IMR-90 (cell line): Measurements from ENCODE around the gene ZC3H7B. TPM values are rescaled to one million over a fixed set of nuclear protein-coding genes. Genes with fewer than 3 reads are reported as not detected.

Experiments
- ATAC-seq: fragments of 200-7000 bp; cut with Tn5 transposase; 2 replicates; pipeline ENCODE4 v1.9.1; 2020; ENCODE audit warnings: low read depth, mild to moderate bottlenecking, moderate library complexity
- BruUV-seq: library from RNA; stranded (reverse); fragments of 400-500 nt; replicated peaks from 2 replicates; lab custom pipeline; 2021; lab: Mats Ljungman, UMichigan
- CTCF ChIA-PET: fragments of 300-600 bp; formaldehyde crosslinking; extraction: SDS; loops from one replicate; lab custom pipeline; 2021; ENCODE audit warnings: antibody characterized with exemption; lab: Yijun Ruan, JAX
- POLR2A ChIA-PET: fragments of 300-600 bp; sonication (Branson Sonifier 250); formaldehyde crosslinking; loops from one replicate; lab custom pipeline; 2022; ENCODE audit warnings: antibody characterized with exemption; ENCODE audit not compliant: unreplicated experiment; lab: Charles Lee
- DNase-seq: peaks from one replicate; pipeline ENCODE4 v3.0.0; 2013
- H2AFZ ChIP-seq: replicated peaks from 2 replicates; pipeline ENCODE3; 2013; ENCODE audit warnings: low read length, mild to moderate bottlenecking; ENCODE audit not compliant: poor library complexity
- H2AK5ac ChIP-seq: 2 replicates; pipeline ENCODE4 v1.6.1; 2013; ENCODE audit warnings: low read depth, low read length, inconsistent platforms
- H2AK9ac ChIP-seq: replicated peaks from 2 replicates; pipeline ENCODE3; 2013; ENCODE audit warnings: mild to moderate bottlenecking, low read depth, low read length, moderate library complexity; ENCODE audit not compliant: poor library complexity
- H2BK120ac ChIP-seq: 2 replicates; pipeline ENCODE4 v1.6.1; 2013; ENCODE audit warnings: low read depth, low read length, inconsistent platforms
- H2BK15ac ChIP-seq: 3 replicates; pipeline ENCODE4 v1.6.1; 2013; ENCODE audit warnings: low read depth, low read length, inconsistent platforms
- H2BK20ac ChIP-seq: 2 replicates; pipeline ENCODE4 v1.6.1; 2013; ENCODE audit warnings: low read depth, mild to moderate bottlenecking, inconsistent platforms, low read length, moderate library complexity
- H2BK5ac ChIP-seq: 2 replicates; pipeline ENCODE4 v1.6.1; 2013; ENCODE audit warnings: mild to moderate bottlenecking, low read depth, low read length, inconsistent platforms; ENCODE audit not compliant: poor library complexity, severe bottlenecking
- H3K14ac ChIP-seq: replicated peaks from 2 replicates; pipeline ENCODE4 v1.6.1; 2013; ENCODE audit warnings: low read depth, low read length, inconsistent platforms
- H3K18ac ChIP-seq: 2 replicates; pipeline ENCODE4 v1.6.1; 2013; ENCODE audit warnings: low read depth, low read length, control low read depth
- H3K23ac ChIP-seq: 2 replicates; pipeline ENCODE4 v1.6.1; 2013; ENCODE audit warnings: low read depth, low read length, inconsistent platforms
- H3K27ac ChIP-seq: 2 replicates; pipeline ENCODE4 v1.5.1; 2013; ENCODE audit warnings: mild to moderate bottlenecking, control low read depth, low read length; ENCODE audit not compliant: insufficient read depth
- H3K27me3 ChIP-seq: 2 replicates; pipeline ENCODE4 v1.6.1; 2013; ENCODE audit warnings: low read length; ENCODE audit not compliant: control insufficient read depth, insufficient read depth
- H3K36me3 ChIP-seq: 2 replicates; pipeline ENCODE4 v1.6.1; 2013; ENCODE audit warnings: low read length, mixed read lengths; ENCODE audit not compliant: control insufficient read depth, insufficient read depth
- H3K4ac ChIP-seq: 2 replicates; pipeline ENCODE4 v1.6.1; 2013; ENCODE audit warnings: low read depth, low read length, inconsistent platforms
- H3K4me1 ChIP-seq: 2 replicates; pipeline ENCODE4 v1.6.1; 2013; ENCODE audit warnings: low read length, mixed read lengths; ENCODE audit not compliant: control insufficient read depth, insufficient read depth
- H3K4me2 ChIP-seq: 2 replicates; pipeline ENCODE4 v1.6.1; 2013; ENCODE audit warnings: low read depth, mild to moderate bottlenecking, control low read depth, low read length, moderate library complexity
- H3K4me3 ChIP-seq: 2 replicates; pipeline ENCODE4 v1.5.1; 2013; ENCODE audit warnings: low read depth, mild to moderate bottlenecking, control low read depth, low read length, moderate library complexity; ENCODE audit not compliant: insufficient read depth
- H3K56ac ChIP-seq: 2 replicates; pipeline ENCODE4 v1.6.1; 2013; ENCODE audit warnings: low read length, inconsistent platforms; ENCODE audit not compliant: insufficient read depth; ENCODE audit errors: extremely low read depth
- H3K79me1 ChIP-seq, 2 experiments: 2 replicates each; pipeline ENCODE4 v1.6.1; 2013; ENCODE audit warnings: low read length in 2 of 2, inconsistent platforms in 1 of 2, low read depth in 1 of 2
- H3K9ac ChIP-seq: 2 replicates; pipeline ENCODE4 v1.6.1; 2013; ENCODE audit warnings: low read depth, low read length, control low read depth
- H3K9me1 ChIP-seq: 2 replicates; pipeline ENCODE4 v1.6.1; 2013; ENCODE audit warnings: low read length, inconsistent platforms; ENCODE audit not compliant: insufficient read depth
- H3K9me3 ChIP-seq: 2 replicates; pipeline ENCODE4 v1.6.1; 2013; ENCODE audit warnings: low read length; ENCODE audit not compliant: control insufficient read depth, insufficient read depth
- H4K20me1 ChIP-seq: 2 replicates; pipeline ENCODE4 v1.6.1; 2013; ENCODE audit warnings: low read length, inconsistent platforms; ENCODE audit not compliant: insufficient read depth
- H4K5ac ChIP-seq: 2 replicates; pipeline ENCODE4 v1.6.1; 2013; ENCODE audit warnings: mild to moderate bottlenecking, low read depth, low read length, control low read depth
- H4K8ac ChIP-seq, 2 experiments: 2 replicates each; pipeline ENCODE4 v1.6.1; 2013; ENCODE audit warnings: low read depth in 2 of 2, low read length in 2 of 2, control low read depth in 1 of 2, inconsistent platforms in 1 of 2
- H4K91ac ChIP-seq: 2 replicates; pipeline ENCODE4 v1.6.1; 2013; ENCODE audit warnings: low read depth, low read length, inconsistent platforms; ENCODE audit not compliant: insufficient read depth
- BHLHE40 ChIP-seq: fragments of 150-350 bp; IDR thresholded peaks from 2 replicates; pipeline ENCODE4 v1.6.1; 2016; ENCODE audit warnings: mild to moderate bottlenecking, low read depth, low read length
- ELK1 ChIP-seq: fragments of 150-350 bp; IDR thresholded peaks from 2 replicates; pipeline ENCODE4 v1.6.1; 2016; ENCODE audit warnings: low read depth, mild to moderate bottlenecking, low read length, moderate library complexity, borderline replicate concordance
- FOS ChIP-seq: fragments of 150-350 bp; IDR thresholded peaks from 2 replicates; pipeline ENCODE4 v1.6.1; 2016; ENCODE audit warnings: low read depth, low read length
- MAFK ChIP-seq: IDR thresholded peaks from 2 replicates; pipeline ENCODE4 v1.6.1; 2012; ENCODE audit warnings: low read depth, low read length, improper control_type of control experiment
- RCOR1 ChIP-seq: IDR thresholded peaks from 2 replicates; pipeline ENCODE4 v1.6.1; 2012; ENCODE audit warnings: mild to moderate bottlenecking, low read length, improper control_type of control experiment; ENCODE audit not compliant: insufficient replicate concordance
- RFX5 ChIP-seq: IDR thresholded peaks from 2 replicates; pipeline ENCODE4 v1.8.0; 2012; ENCODE audit warnings: low read depth, mild to moderate bottlenecking, low read length, moderate library complexity
- WGBS, 2 experiments: methylation state at CpG; one replicate each; pipeline versions ENCODE4 v1.1.5 to v1.1.7; 2013; ENCODE audit warnings: missing lambda C conversion rate in 2 of 2; ENCODE audit not compliant: insufficient read length in 1 of 2; ENCODE audit errors: extremely low coverage in 2 of 2; 5-methylcytosine and 5-hydroxymethylcytosine counted together
- dilution Hi-C: fragments of 300-500 bp; cut with HindIII; formaldehyde crosslinking; loops from one replicate; pipeline ENCODE4 v1.14.3; 2018; ENCODE audit warnings: low sequenced_read_pairs; ENCODE audit not compliant: unreplicated experiment
- in situ Hi-C: fragments of 300-500 bp; cut with MboI; formaldehyde crosslinking; loops from 3 replicates; pipeline ENCODE4 v1.14.3; 2019; ENCODE audit warnings: low sequenced_read_pairs, inconsistent platforms, mixed read lengths
- intact Hi-C: fragments of 100-400 bp; cut with micrococcal nuclease; formaldehyde crosslinking; loops from 2 replicates; pipeline ENCODE4 v1.10.0; 2022
- polyA plus RNA-seq, 3 experiments: library from polyadenylated mRNA; depleted of rRNA; stranded (reverse); fragments of >200 nt; gene quantifications; 2 replicates each; pipeline ENCODE4 v1.2.3, GENCODE V29; 2012; ENCODE audit warnings: low replicate concordance in 1 of 3
- total RNA-seq: library from RNA; depleted of rRNA; stranded (reverse); fragments of >200 nt; gene quantifications from 2 replicates; pipeline ENCODE4 v1.2.3, GENCODE V29; 2012

The ZC3H7B gene
- total and polyA plus RNA-seq, 2 of the 4 experiments (the other 2 are of a cell fraction), result 37.6 to 72.3 TPM

GRCh38 chr22:41302811-41303210 lies 1.5 kb downstream of the ZC3H7B start:
- Histone ChIP-seq H2BK120ac (peak overlapping the region; percentile 91), H4K5ac (peak overlapping the region; percentile 96), H3K23ac (peak overlapping the region; percentile 98), H4K91ac (peak overlapping the region; percentile 91), H2BK15ac (peak overlapping the region; percentile 98), H3K4me1 (peaks cover 16% of the 10 kb centered on the region), H2AK9ac (peak overlapping the region; percentile 63), H3K4ac (peak overlapping the region; percentile 97), H3K9me1 (peaks cover 10% of the 10 kb centered on the region), H2AK5ac (peak overlapping the region; percentile 95), H3K36me3 (peaks cover 11% of the 10 kb centered on the region), H3K9ac (peak overlapping the region; percentile 98), H2AFZ (no peak overlapping the region), H4K8ac (peak overlapping the region; percentile 46 to 89), H3K4me2 (peak overlapping the region; percentile 99), H3K14ac (peak overlapping the region; percentile 96), H3K4me3 (peak overlapping the region; percentile 75), H3K79me1 (peaks cover 12 to 43% of the 10 kb centered on the region in 2 experiments; a peak in 3 of 4 replicates), H3K56ac (peak overlapping the region; percentile 98), H2BK5ac (peak overlapping the region; percentile 71), H3K18ac (peak overlapping the region; percentile 91), H3K27ac (peak overlapping the region; percentile 92), H3K9me3 (no peaks in the 10 kb centered on the region), H4K20me1 (peaks cover 28% of the 10 kb centered on the region), H2BK20ac (peak overlapping the region; percentile 41; the same call in 1 of the 2 replicates), H3K27me3 (no peaks in the 10 kb centered on the region)
- WGBS, 2 experiments, result no CpG with 5 or more reads among the region's 5 CpGs
- ChIA-PET POLR2A (no interaction called here), CTCF (interaction anchor here (0.7 kb wide), 1 partner anchor 79 kb away, joined by 3 read pairs; the partner anchor contains the start of gene TEF)
- BruUV-seq, result no TSS peak
- in situ Hi-C loops (no loop called here), dilution Hi-C loops (no loop called here), intact Hi-C loops (no loop called here)
- ATAC-seq (no peak; the same call in 1 of the 2 replicates), DNase-seq (no peak)
- TF ChIP-seq BHLHE40 (no peak), MAFK (no peak), ELK1 (no peak), RCOR1 (no peak), FOS (no peak), RFX5 (no peak)
